Aorta (tissue), 5 donors: ENCODE measurements around the gene APP. TPM values are rescaled to one million over a fixed set of nuclear protein-coding genes. Genes with fewer than 3 reads are reported as not detected.

Experiments
- ATAC-seq: fragments of 200-7000 bp; cut with Tn5 transposase; one replicate; pipeline ENCODE4 v1.9.1; 2022; ENCODE audit warnings: moderate library complexity; ENCODE audit not compliant: low FRiP score
- DNase-seq, 2 donors: peaks; one replicate each; pipeline ENCODE4 v3.0.0-alpha.2; 2020
- H3K27ac ChIP-seq, 2 donors: one replicate each; pipeline ENCODE4 v1.5.1; 2013; ENCODE audit warnings: low read length in 2 of 2, mild to moderate bottlenecking in 2 of 2, moderate library complexity in 2 of 2, control low read depth in 1 of 2, inconsistent platforms in 1 of 2, low read depth in 1 of 2
- H3K27me3 ChIP-seq, 2 donors: one replicate each; pipeline ENCODE4 v1.6.1; 2013; ENCODE audit warnings: control low read depth in 1 of 2, low read length in 1 of 2, mild to moderate bottlenecking in 1 of 2, moderate library complexity in 1 of 2; ENCODE audit not compliant: insufficient read depth in 2 of 2, control insufficient read depth in 1 of 2
- H3K36me3 ChIP-seq, 2 donors: one replicate each; pipeline ENCODE4 v1.6.1; 2013; ENCODE audit warnings: control low read depth in 1 of 2, low read length in 1 of 2, mild to moderate bottlenecking in 1 of 2; ENCODE audit not compliant: insufficient read depth in 2 of 2, control insufficient read depth in 1 of 2
- H3K4me1 ChIP-seq, 2 donors: one replicate each; pipeline ENCODE4 v1.6.1; 2013; ENCODE audit warnings: low read length in 2 of 2, control low read depth in 1 of 2, mild to moderate bottlenecking in 1 of 2, moderate library complexity in 1 of 2; ENCODE audit not compliant: insufficient read depth in 2 of 2, control insufficient read depth in 1 of 2
- H3K4me3 ChIP-seq, 2 donors: one replicate each; pipeline ENCODE4 v1.5.1; 2013; ENCODE audit warnings: low read length in 2 of 2, control low read depth in 1 of 2, mild to moderate bottlenecking in 1 of 2
- H3K9me3 ChIP-seq: one replicate; pipeline ENCODE4 v1.6.1; 2013; ENCODE audit warnings: mild to moderate bottlenecking, low read length; ENCODE audit not compliant: control insufficient read depth
- WGBS, 2 donors: extraction: QIAGEN DNeasy Blood & Tissue Kit; methylation state at CpG; one replicate each; pipeline ENCODE4 v1.1.7; 2013; 5-methylcytosine and 5-hydroxymethylcytosine counted together
- intact Hi-C, 2 donors: fragments of 100-400 bp; cut with DNase I; formaldehyde crosslinking; loops; one replicate each; pipeline versions ENCODE4 v1.14.2 to v1.15.0; 2022
- polyA plus RNA-seq, 2 donors: library from polyadenylated mRNA; stranded (reverse); fragments of 200-250 nt; gene quantifications; one replicate each; pipeline ENCODE4 v1.2.3, GENCODE V29; 2013
- total RNA-seq, 2 donors: library from RNA; stranded (reverse); fragmentation: NEBNext Ultra II Directional; extraction: Animal tissue kit (Norgen Biotek cat#: 25700); gene quantifications; one replicate each; pipeline ENCODE4 v1.2.1, GENCODE V29; 2021
- donor health status: healthy with polysubstance abuse.
- donor health status: Bipolar disorder and iron deficiency.
- donor health status: DM: no; HTN: no; CAD: no.
- donor health status: DM: no; HTN: no; CAD: no.
- donor health status: DM: yes; HTN: yes; CAD: no.

Gene APP
- total and polyA plus RNA-seq, 4 donors = 149 to 581 (median 371) TPM

- 95 to 96% methylated on average over 6 of the region's 6 CpGs for WGBS, 2 donors
Observed at GRCh38 chr21:26080211-26080610, 90.4 kb downstream of the APP start.

GRCh38 chr21:26079366-26079765 is 91.2 kb downstream of the APP start:
- 49 to 60% methylated on average over 4 of the region's 4 CpGs for WGBS, 2 donors

More at GRCh38 chr21:26080211-26080610, 90.4 kb downstream of the APP start:
- intact Hi-C loops = no loop called here
- DNase-seq (no peak), ATAC-seq (no peak)
- no peak overlapping the region for H3K27ac ChIP-seq
- no peaks in the 10 kb centered on the region for H3K27me3 ChIP-seq
- H3K4me3 ChIP-seq = no peak overlapping the region
- no peaks in the 10 kb centered on the region for H3K9me3 ChIP-seq
- no peaks in the 10 kb centered on the region for H3K36me3 ChIP-seq
- no peaks in the 10 kb centered on the region for H3K4me1 ChIP-seq

DNA sequence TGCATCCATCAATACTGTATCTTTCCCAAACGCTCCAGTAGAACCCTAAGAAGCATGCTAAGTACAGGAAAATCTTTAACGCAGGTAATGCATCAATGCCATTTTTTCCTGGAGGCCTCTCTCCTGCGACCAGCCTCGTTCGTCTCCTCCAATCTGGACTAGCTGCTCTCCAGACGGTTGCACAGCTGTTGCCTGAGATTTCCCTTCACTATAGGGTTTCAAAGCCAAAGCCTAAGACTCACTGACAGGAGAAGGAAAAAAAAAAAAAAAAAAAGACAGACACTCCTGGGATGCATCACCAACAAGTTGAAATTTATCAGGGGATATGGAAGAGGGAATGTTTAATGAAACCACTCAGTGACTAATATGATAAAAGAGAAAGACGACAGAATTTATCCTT is 93.0 kb downstream of the APP start:
- H3K36me3 ChIP-seq = no peaks in the 10 kb centered on the region
- H3K27me3 ChIP-seq = no peaks in the 10 kb centered on the region
- DNase-seq (no peak), ATAC-seq (no peak)
- intact Hi-C loops = loop anchor here in 1 of 2 donors (10.0 kb wide), 1 partner anchor 77 kb away; no protein-coding TSS in a partner anchor
- no peak overlapping the region for H3K27ac ChIP-seq
- H3K9me3 ChIP-seq = peaks cover 2% of the 10 kb centered on the region
- 83 to 91% methylated on average over 7 of the region's 7 CpGs for WGBS, 2 donors
- no peaks in the 10 kb centered on the region for H3K4me1 ChIP-seq
- H3K4me3 ChIP-seq = no peak overlapping the region

More at GRCh38 chr21:26079366-26079765, 91.2 kb downstream of the APP start:
- no peak for DNase-seq
- no peaks in the 10 kb centered on the region for H3K27me3 ChIP-seq
- no peaks in the 10 kb centered on the region for H3K4me1 ChIP-seq
- H3K4me3 ChIP-seq = no peak overlapping the region
- H3K36me3 ChIP-seq = no peaks in the 10 kb centered on the region
- intact Hi-C loops = loop anchor here in 1 of 2 donors (10.0 kb wide), 1 partner anchor 75 kb away; no protein-coding TSS in a partner anchor
- H3K9me3 ChIP-seq = no peaks in the 10 kb centered on the region
- ATAC-seq = no peak
- H3K27ac ChIP-seq = no peak overlapping the region

DNA sequence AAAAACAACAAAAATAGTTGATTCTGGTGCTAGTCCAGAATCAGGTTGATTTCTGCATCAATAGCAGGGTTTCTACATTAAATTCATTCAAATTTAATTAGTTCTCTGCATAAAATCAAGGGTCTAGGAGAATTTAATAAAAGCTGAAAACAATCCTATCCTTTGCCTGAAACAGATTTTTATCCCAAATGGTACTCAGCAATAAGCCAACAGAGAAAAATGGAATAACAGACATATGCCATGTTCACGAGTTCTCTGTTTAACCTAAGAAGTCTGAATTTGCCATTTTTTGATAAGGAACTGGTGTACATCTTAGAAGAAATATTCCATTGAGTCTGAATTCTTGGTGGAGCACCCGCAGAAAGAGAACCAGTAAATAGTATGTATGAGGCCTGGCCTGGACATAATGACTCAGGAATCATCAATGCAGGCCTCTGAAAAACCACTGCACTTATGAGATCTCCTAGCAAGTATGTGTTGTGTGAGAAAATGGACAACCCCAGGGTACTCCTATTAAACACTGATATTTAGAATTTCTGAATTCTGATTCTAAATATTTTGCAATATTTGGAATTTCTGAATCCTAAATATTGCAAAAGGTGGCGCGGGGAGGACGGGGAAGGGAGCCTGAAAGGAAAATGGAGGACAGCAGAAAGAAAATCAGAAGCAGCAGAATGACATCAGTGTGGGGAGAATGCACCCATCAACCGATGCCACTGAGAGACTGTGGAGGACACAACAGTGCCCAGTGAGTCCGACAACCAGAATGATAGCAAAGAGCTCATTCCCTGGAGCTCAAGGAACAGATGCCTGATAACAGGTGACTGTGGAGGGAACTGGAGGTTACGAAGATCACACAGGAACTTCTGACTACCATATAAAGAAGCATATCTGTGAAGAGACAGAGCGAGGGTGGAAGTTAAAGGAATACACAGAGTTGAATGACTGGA is 97.6 kb downstream of the APP start:
- intact Hi-C loops = loop anchor here in 1 of 2 donors (10.0 kb wide), 1 partner anchor 82 kb away; no protein-coding TSS in a partner anchor
- Histone ChIP-seq H3K9me3 (peaks cover 2% of the 10 kb centered on the region), H3K4me3 (no peak overlapping the region), H3K27ac (no peak overlapping the region), H3K36me3 (no peaks in the 10 kb centered on the region), H3K27me3 (no peaks in the 10 kb centered on the region), H3K4me1 (peaks cover 0 to 2% of the 10 kb centered on the region in 2 donors)
- DNase-seq = no peak
- ATAC-seq = no peak
- 95 to 96% methylated on average over 9 of the region's 9 CpGs for WGBS, 2 donors

DNA sequence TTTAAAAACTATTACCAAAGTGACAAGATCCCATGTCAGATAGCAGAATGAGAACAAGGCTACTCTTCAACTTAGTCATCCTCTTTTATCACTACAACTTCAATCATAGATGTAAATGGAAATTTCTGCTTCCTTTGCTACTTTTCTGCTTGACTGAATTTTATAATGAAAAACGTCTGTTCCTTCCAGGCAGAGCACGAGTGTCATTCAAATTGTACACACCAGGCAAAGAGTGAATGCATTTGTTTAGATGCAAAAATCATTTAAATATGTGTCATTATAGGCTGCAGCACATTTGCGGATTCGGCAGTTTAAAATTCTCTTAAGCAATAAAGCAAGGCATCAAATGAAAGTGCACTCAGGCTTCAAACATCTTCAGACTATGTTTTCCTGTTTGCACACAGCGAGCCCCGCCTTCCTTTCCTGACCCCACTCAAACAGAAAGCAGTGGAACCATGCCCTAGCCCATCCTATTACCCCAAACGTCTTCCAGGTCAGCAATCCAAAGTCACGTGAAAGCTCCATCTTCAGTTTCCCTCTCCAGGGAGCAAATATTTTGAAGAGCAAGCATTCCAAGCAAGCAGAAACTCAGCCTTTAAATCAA is 99.6 kb downstream of the APP start:
- Histone ChIP-seq H3K9me3 (peaks cover 2% of the 10 kb centered on the region), H3K4me3 (no peak overlapping the region), H3K27me3 (no peaks in the 10 kb centered on the region), H3K36me3 (no peaks in the 10 kb centered on the region), H3K27ac (no peak overlapping the region), H3K4me1 (peaks cover 0 to 4% of the 10 kb centered on the region in 2 donors)
- no peak for ATAC-seq
- intact Hi-C loops = loop anchor here in 1 of 2 donors (10.0 kb wide), 1 partner anchor 84 kb away; no protein-coding TSS in a partner anchor
- DNase-seq = no peak
- WGBS, 2 donors = 53 to 55% methylated on average over 8 of the region's 8 CpGs

GRCh38 chr21:26070121-26070520 is 100.4 kb downstream of the APP start:
- intact Hi-C loops = loop anchor here in 1 of 2 donors (10.0 kb wide), 1 partner anchor 85 kb away; no protein-coding TSS in a partner anchor

GRCh38 chr21:26068776-26069175 is 101.8 kb downstream of the APP start:
- Histone ChIP-seq H3K9me3 (peaks cover 2% of the 10 kb centered on the region), H3K4me3 (no peak overlapping the region), H3K27ac (no peak overlapping the region), H3K4me1 (peaks cover 0 to 4% of the 10 kb centered on the region in 2 donors), H3K27me3 (no peaks in the 10 kb centered on the region), H3K36me3 (no peaks in the 10 kb centered on the region)
- intact Hi-C loops = no loop called here
- DNase-seq (no peak), ATAC-seq (no peak)
- 72 to 98% methylated on average over 4 of the region's 4 CpGs for WGBS, 2 donors

More at GRCh38 chr21:26070121-26070520, 100.4 kb downstream of the APP start:
- Histone ChIP-seq H3K4me3 (no peak overlapping the region), H3K9me3 (peaks cover 2% of the 10 kb centered on the region), H3K27me3 (no peaks in the 10 kb centered on the region), H3K36me3 (no peaks in the 10 kb centered on the region), H3K27ac (no peak overlapping the region), H3K4me1 (peaks cover 0 to 4% of the 10 kb centered on the region in 2 donors)
- no peak for ATAC-seq
- 93 to 95% methylated on average over 2 of the region's 2 CpGs for WGBS, 2 donors
- no peak for DNase-seq

DNA sequence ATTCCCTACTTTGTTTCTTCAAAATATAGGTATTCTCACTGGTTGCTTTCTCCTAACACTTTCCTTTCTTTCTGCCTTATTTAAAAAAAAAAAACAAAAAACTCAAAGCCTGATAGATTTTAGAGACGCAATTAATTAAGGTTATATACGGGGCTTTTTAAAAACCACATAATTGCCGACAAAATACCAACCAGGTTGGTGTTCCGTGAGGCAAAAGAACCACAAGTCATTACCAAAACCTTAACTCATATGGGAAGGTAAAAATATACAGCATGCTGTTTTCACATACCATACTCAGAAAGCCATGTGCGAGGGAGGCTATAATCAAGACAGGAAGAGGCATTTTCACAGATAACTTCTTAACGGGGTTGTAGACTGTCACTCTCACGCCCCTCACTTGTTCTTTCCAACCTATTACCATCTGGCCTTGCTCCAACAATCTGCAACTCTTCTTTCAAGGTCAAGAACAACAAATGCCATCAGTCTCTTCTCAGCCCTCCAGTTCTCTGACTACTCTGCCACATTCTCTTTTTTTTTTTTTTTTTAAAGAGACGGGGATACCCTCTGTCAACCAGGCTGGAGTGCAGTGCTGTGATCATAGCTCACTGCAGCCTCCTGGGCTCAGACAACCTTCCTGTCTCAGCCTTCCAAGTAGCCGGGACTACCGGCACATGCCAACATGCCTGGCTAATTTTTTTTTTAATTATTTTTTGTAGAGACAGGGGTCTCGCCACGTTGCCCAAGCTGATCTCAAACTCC is 102.6 kb downstream of the APP start:
- H3K4me1 ChIP-seq = peaks cover 0 to 4% of the 10 kb centered on the region in 2 donors
- DNase-seq (no peak), ATAC-seq (no peak)
- no peak overlapping the region for H3K4me3 ChIP-seq
- H3K9me3 ChIP-seq = no peaks in the 10 kb centered on the region
- H3K27ac ChIP-seq = no peak overlapping the region
- 82 to 86% methylated on average over 12 of the region's 12 CpGs for WGBS, 2 donors
- intact Hi-C loops = no loop called here
- no peaks in the 10 kb centered on the region for H3K36me3 ChIP-seq
- no peaks in the 10 kb centered on the region for H3K27me3 ChIP-seq
